ENCODE measurements around the gene CEACAM19.

DNA sequence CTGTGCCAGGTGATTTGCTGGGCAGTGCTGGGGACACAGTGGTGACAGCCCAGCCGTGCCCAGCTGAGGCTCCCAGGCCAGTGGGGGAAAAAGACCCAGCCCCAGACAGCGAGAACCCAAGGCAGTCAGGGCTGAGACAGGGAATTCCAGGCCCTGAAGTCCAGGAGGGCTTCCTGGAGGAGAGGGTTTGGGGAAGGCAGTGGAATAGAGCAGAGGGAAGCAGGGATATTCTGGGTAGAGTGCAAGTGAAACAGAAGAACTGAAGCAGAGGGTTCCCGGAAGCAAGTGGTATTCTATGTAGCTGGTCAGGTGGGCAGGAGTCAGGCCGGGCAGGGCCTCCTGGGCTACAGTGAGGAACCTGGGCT lies 26.4 kb downstream of the CEACAM19 start:
- TF ChIP-seq POLR2A (IDR thresholded peaks at IDR 0.05) = no peak
- TF ChIP-seq, protein P1, sequence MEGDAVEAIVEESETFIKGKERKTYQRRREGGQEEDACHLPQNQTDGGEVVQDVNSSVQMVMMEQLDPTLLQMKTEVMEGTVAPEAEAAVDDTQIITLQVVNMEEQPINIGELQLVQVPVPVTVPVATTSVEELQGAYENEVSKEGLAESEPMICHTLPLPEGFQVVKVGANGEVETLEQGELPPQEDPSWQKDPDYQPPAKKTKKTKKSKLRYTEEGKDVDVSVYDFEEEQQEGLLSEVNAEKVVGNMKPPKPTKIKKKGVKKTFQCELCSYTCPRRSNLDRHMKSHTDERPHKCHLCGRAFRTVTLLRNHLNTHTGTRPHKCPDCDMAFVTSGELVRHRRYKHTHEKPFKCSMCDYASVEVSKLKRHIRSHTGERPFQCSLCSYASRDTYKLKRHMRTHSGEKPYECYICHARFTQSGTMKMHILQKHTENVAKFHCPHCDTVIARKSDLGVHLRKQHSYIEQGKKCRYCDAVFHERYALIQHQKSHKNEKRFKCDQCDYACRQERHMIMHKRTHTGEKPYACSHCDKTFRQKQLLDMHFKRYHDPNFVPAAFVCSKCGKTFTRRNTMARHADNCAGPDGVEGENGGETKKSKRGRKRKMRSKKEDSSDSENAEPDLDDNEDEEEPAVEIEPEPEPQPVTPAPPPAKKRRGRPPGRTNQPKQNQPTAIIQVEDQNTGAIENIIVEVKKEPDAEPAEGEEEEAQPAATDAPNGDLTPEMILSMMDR (IDR thresholded peaks at IDR 0.05) = no peak

All from suprapubic skin (tissue), 3 donors.